Peyer's patch (tissue), 4 donors: ENCODE results near the gene SVBP.

Source experiments
- CTCF ChIP-seq, 6 experiments: fragments of 450-650 bp in 4 of 6; fragments of 200-600 bp in 2 of 6; sonication (generic) in 1 of 6; IDR thresholded peaks; one replicate each; pipeline ENCODE4 v1.5.1; 2017 to 2019; ENCODE audit warnings: antibody characterized with exemption in 6 of 6, mild to moderate bottlenecking in 3 of 6, moderate library complexity in 1 of 6
- POLR2A ChIP-seq, 2 donors: fragments of 450-650 bp; IDR thresholded peaks; one replicate each; pipeline ENCODE4 v1.5.1; 2017; ENCODE audit warnings: antibody characterized with exemption in 2 of 2, mild to moderate bottlenecking in 2 of 2, moderate library complexity in 2 of 2

- TF ChIP-seq POLR2A (IDR thresholded peaks at IDR 0.05) (no peak), CTCF (IDR thresholded peaks at IDR 0.05) (no peak)
Measured at GRCh38 chr1:42852608-42852980, 35.4 kb upstream of the SVBP start.
